Measurements from ENCODE around the gene TLX3. TPM values are rescaled to one million over a fixed set of nuclear protein-coding genes. Genes with fewer than 3 reads are reported as not detected.

TLX3 gene
- total and polyA plus RNA-seq, 7 donors, result not detected

- no peaks in the 10 kb centered on the region for H3K27me3 ChIP-seq (ENCODE audit: insufficient read depth in 3 of 3, low read length in 2 of 3)
- ATAC-seq (no peak), DNase-seq (no peak)
- H3K9me3 ChIP-seq, result no peaks in the 10 kb centered on the region
- H3K27ac ChIP-seq, result no peak overlapping the region
- intact Hi-C loops (cut with DNase I), result no loop called here
- no peaks in the 10 kb centered on the region for H3K4me1 ChIP-seq
- no peak overlapping the region for H3K4me3 ChIP-seq
- 82 to 94% (median 91%) methylated on average over 2 of the region's 2 CpGs for WGBS, 3 donors
- H3K36me3 ChIP-seq (ENCODE audit: insufficient read depth in 1 of 2, low read depth in 1 of 2), result no peaks in the 10 kb centered on the region
- TF ChIP-seq CTCF (IDR thresholded peaks at IDR 0.05), result no peak
Measured at GRCh38 chr5:171264843-171265242, 44.2 kb upstream of the TLX3 start.

- ATAC-seq, result no peak
- H3K4me1 ChIP-seq, result no peaks in the 10 kb centered on the region
- TF ChIP-seq CTCF (IDR thresholded peaks at IDR 0.05), result no peak
- H3K4me3 ChIP-seq, result no peak overlapping the region
- H3K36me3 ChIP-seq (ENCODE audit: insufficient read depth in 1 of 2, low read depth in 1 of 2), result no peaks in the 10 kb centered on the region
- DNase-seq, result no peak
- no peak overlapping the region for H3K27ac ChIP-seq
- no peaks in the 10 kb centered on the region for H3K27me3 ChIP-seq (ENCODE audit: insufficient read depth in 3 of 3, low read length in 2 of 3)
- intact Hi-C loops (cut with DNase I), result no loop called here
- 37 to 53% (median 44%) methylated on average over 7 of the region's 7 CpGs for WGBS, 3 donors
- no peaks in the 10 kb centered on the region for H3K9me3 ChIP-seq
Measured at GRCh38 chr5:171268700-171269620, 40.1 kb upstream of the TLX3 start.

- WGBS, 3 donors, result 66 to 77% (median 77%) methylated on average over 2 of the region's 2 CpGs
- Histone ChIP-seq H3K4me1 (no peaks in the 10 kb centered on the region), H3K27me3 (ENCODE audit: insufficient read depth in 3 of 3, low read length in 2 of 3) (no peaks in the 10 kb centered on the region), H3K27ac (no peak overlapping the region), H3K36me3 (ENCODE audit: insufficient read depth in 1 of 2, low read depth in 1 of 2) (no peaks in the 10 kb centered on the region), H3K4me3 (no peak overlapping the region), H3K9me3 (no peaks in the 10 kb centered on the region)
- no peak for TF ChIP-seq CTCF (IDR thresholded peaks at IDR 0.05)
- ATAC-seq (no peak), DNase-seq (no peak)
- intact Hi-C loops (cut with DNase I), result no loop called here
Measured at GRCh38 chr5:171269717-171270116, 39.3 kb upstream of the TLX3 start.

GRCh38 chr5:171270136-171270535 lies 38.9 kb upstream of the TLX3 start:
- H3K4me1 ChIP-seq, result no peaks in the 10 kb centered on the region
- H3K36me3 ChIP-seq (ENCODE audit: insufficient read depth in 1 of 2, low read depth in 1 of 2), result no peaks in the 10 kb centered on the region
- no peak for TF ChIP-seq CTCF (IDR thresholded peaks at IDR 0.05)
- no peaks in the 10 kb centered on the region for H3K9me3 ChIP-seq
- H3K4me3 ChIP-seq, result no peak overlapping the region
- intact Hi-C loops (cut with DNase I), result no loop called here
- ATAC-seq (no peak), DNase-seq (no peak)
- H3K27me3 ChIP-seq (ENCODE audit: insufficient read depth in 3 of 3, low read length in 2 of 3), result no peaks in the 10 kb centered on the region
- H3K27ac ChIP-seq, result no peak overlapping the region
- 91 to 95% (median 95%) methylated on average over 3 of the region's 3 CpGs for WGBS, 3 donors
